Measurements from ENCODE around the gene PER1. TPM values are rescaled to one million over a fixed set of nuclear protein-coding genes. Genes with fewer than 3 reads are reported as not detected.
A peak's percentile ranks its signal among the peaks of the same experiment; 100 is the strongest.

The PER1 gene
- total and polyA plus RNA-seq, 4 donors, result 25.4 to 61.1 (median 28.7) TPM

DNA sequence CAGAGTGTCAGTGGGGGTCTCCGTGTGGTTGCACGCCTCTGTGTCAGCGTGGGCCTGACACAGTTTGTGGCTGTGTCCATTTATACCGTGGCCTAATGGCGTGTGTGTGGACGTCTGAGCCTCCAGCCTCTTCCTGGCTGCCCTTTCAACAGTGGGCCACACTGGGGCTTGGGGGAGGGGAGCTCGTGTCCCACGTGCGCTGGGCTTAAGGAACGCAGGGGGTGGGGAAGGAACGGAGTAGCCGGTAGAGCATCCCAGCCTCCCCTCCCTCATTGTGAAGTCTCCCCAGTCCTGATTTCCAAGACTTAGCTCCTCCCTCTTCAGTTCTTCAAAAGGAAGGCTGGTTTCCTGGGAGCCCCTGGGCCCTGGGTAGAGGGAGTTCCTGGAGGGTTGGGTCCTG lies 18.8 kb downstream of the PER1 start:
- H3K36me3 ChIP-seq (ENCODE audit: control insufficient read depth, insufficient read depth, low read length), result no peaks in the 10 kb centered on the region
- peaks cover 5% of the 10 kb centered on the region for H3K4me1 ChIP-seq (ENCODE audit: control insufficient read depth, insufficient read depth, low read length)

DNA sequence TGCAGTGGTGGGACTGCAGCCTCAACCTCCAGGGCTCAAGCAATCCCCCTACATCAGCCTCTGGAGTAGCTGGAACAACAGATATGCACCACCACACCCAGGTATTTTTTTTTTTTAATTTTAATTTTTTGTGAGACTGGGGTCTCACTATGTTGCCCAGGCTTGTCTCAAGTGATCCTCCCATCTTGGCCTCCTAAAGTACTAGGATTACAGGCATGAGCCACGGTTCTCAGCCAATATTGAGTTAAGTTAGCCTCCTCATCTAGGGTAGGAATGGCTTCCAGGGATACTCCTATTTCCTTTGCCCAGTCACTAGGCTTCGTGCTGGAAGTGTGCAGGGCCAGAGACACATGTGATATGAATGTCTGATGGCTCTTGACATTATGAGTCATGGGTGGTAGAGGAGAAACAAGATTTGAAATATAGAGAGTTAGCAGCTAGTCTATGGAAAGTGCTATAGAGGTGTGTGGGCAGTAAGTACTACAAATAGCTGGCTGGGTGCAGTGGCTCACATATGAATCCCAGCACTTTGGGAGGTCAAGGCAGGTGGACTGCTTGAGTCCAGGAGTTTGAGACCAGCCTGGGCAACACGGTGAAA lies 20.3 kb downstream of the PER1 start:
- H3K36me3 ChIP-seq (ENCODE audit: control insufficient read depth, insufficient read depth, low read length), result no peaks in the 10 kb centered on the region

More for the DNA sequence above, 18.8 kb downstream of the PER1 start:
- WGBS (ENCODE audit: insufficient coverage), result 51% methylated on average over 6 of the region's 12 CpGs
- Histone ChIP-seq H3K4me3 (ENCODE audit: low read depth, low read length) (no peak overlapping the region), H3K27me3 (ENCODE audit: control insufficient read depth, insufficient read depth, low read length) (peaks cover 2% of the 10 kb centered on the region), H3K27ac (ENCODE audit: low read depth, low read length) (no peak overlapping the region), H3K9me3 (ENCODE audit: control insufficient read depth, insufficient read depth, low read length) (no peaks in the 10 kb centered on the region)
- DNase-seq (ENCODE audit: low read depth in 4 of 6, low spot score in 6 of 6), result no peak

DNA sequence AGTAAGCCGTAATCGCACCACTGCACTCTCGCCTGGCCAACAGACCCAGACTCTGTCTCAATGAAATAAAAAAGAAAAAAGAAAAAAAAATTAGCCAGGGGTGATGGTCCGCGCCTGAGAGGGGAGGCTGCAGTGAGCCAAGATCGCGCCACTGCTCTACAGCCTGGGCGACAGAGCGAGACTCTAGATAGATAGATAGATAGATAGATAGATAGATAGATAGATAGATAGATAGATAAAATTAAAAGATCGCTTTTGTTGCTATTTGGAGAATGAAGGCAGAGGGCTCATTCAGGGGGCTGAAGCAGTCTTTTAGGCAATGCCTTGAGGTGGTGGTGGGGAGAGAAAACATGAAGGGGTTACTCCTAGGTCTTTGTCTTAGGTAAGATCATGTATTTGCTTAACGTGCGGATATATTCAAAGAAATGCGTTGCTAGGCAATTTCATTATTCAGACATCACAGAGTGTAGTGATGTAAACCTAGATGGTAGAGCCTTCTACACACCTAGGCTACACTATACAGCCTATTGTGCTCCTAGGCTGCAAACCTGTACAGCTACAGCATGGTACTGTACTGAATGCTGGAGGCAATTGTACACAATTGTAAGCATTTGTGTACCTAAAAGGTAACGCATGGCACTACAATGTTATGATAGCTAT lies 23.9 kb downstream of the PER1 start:
- 91% methylated on average over 9 of the region's 14 CpGs for WGBS (ENCODE audit: insufficient coverage)
- Histone ChIP-seq H3K27ac (ENCODE audit: low read depth, low read length) (no peak overlapping the region), H3K36me3 (ENCODE audit: control insufficient read depth, insufficient read depth, low read length) (no peaks in the 10 kb centered on the region), H3K27me3 (ENCODE audit: control insufficient read depth, insufficient read depth, low read length) (peaks cover 24% of the 10 kb centered on the region), H3K4me3 (ENCODE audit: low read depth, low read length) (no peak overlapping the region), H3K9me3 (ENCODE audit: control insufficient read depth, insufficient read depth, low read length) (no peaks in the 10 kb centered on the region), H3K4me1 (ENCODE audit: control insufficient read depth, insufficient read depth, low read length) (peaks cover 36% of the 10 kb centered on the region)
- DNase-seq (ENCODE audit: low read depth in 4 of 6, low spot score in 6 of 6), result no peak

More for the DNA sequence above, 20.3 kb downstream of the PER1 start:
- no peaks in the 10 kb centered on the region for H3K9me3 ChIP-seq (ENCODE audit: control insufficient read depth, insufficient read depth, low read length)
- H3K27me3 ChIP-seq (ENCODE audit: control insufficient read depth, insufficient read depth, low read length), result peaks cover 2% of the 10 kb centered on the region
- no peak overlapping the region for H3K27ac ChIP-seq (ENCODE audit: low read depth, low read length)
- WGBS (ENCODE audit: insufficient coverage), result 86% methylated on average over 1 of the region's 3 CpGs
- peaks cover 8% of the 10 kb centered on the region for H3K4me1 ChIP-seq (ENCODE audit: control insufficient read depth, insufficient read depth, low read length)
- no peak overlapping the region for H3K4me3 ChIP-seq (ENCODE audit: low read depth, low read length)
- DNase-seq (ENCODE audit: low read depth in 4 of 6, low spot score in 6 of 6), result no peak

DNA sequence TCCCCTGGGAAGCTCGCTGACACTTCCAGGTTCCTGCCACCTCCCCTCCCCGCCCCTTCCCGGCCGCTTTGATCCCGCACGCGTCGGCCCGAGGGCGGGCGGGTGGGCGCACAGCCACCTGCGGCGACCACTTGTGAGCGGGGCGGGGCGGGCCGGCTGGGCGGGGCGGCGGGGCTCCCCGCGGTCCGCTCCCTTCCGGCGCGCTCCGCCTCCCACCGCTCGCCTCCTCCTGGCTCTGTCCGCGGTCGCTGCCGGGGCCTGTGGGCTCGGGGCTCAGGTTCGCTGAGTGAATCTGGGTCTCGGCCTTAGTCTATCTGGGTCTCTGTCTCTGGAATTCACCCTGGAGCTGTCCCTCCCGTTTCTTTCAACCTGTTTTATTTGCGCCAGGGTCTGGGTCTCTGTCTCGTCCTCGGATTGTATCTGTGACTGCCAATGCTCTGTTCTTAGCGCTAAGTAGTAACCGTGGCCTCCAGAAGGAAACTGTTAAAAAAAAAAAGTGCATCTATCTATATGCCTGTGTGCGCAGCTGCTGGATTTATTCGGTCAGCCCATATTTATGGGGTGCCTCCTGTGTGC lies 25.6 kb downstream of the PER1 start:
- no peaks in the 10 kb centered on the region for H3K36me3 ChIP-seq (ENCODE audit: control insufficient read depth, insufficient read depth, low read length)
- peak in 3 of 6 donors; percentile 44 to 79 (median 76) for DNase-seq (ENCODE audit: low read depth in 4 of 6, low spot score in 6 of 6)
- peak overlapping the region; percentile 82 for H3K4me3 ChIP-seq (ENCODE audit: low read depth, low read length)
- H3K27me3 ChIP-seq (ENCODE audit: control insufficient read depth, insufficient read depth, low read length), result peaks cover 34% of the 10 kb centered on the region
- under 1% methylated on average over 45 of the region's 45 CpGs for WGBS (ENCODE audit: insufficient coverage)
- H3K9me3 ChIP-seq (ENCODE audit: control insufficient read depth, insufficient read depth, low read length), result no peaks in the 10 kb centered on the region
- peaks cover 51% of the 10 kb centered on the region for H3K4me1 ChIP-seq (ENCODE audit: control insufficient read depth, insufficient read depth, low read length)
- H3K27ac ChIP-seq (ENCODE audit: low read depth, low read length), result peak overlapping the region; percentile 81

DNA sequence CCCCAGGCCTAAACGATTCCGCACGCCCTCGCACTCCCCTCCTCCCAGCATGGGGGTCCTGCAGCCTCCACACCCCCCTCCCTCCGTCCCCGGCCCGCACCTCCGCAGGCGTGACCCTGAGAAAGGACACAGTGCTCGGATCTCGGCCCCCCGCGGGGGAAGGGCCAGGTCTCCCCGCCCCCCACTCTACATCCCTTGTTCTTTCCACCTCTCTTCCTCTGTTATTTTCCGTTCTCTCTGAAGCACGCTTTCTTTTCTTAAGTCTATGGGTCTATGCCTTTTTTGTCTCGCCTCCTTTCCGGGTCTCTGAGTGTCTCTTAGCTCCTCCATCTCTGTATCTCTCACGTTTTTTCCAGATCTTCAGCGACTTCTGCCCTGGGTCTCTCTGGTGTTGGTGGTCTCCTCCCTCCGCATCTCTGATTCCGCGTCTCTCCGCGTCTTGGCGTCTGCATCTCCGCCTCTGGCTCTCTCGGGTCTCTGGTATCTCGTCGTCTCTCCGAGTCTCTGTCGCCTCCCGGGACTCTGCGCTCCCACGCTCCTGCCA lies 26.2 kb downstream of the PER1 start:
- no peaks in the 10 kb centered on the region for H3K36me3 ChIP-seq (ENCODE audit: control insufficient read depth, insufficient read depth, low read length)
- peak in 3 of 6 donors; percentile 44 to 74 (median 71) for DNase-seq (ENCODE audit: low read depth in 4 of 6, low spot score in 6 of 6)
- peak overlapping the region; percentile 81 for H3K27ac ChIP-seq (ENCODE audit: low read depth, low read length)
- H3K27me3 ChIP-seq (ENCODE audit: control insufficient read depth, insufficient read depth, low read length), result peaks cover 36% of the 10 kb centered on the region
- peak overlapping the region; percentile 82 for H3K4me3 ChIP-seq (ENCODE audit: low read depth, low read length)
- no peaks in the 10 kb centered on the region for H3K9me3 ChIP-seq (ENCODE audit: control insufficient read depth, insufficient read depth, low read length)
- H3K4me1 ChIP-seq (ENCODE audit: control insufficient read depth, insufficient read depth, low read length), result peaks cover 54% of the 10 kb centered on the region
- WGBS (ENCODE audit: insufficient coverage), result 0% methylated on average over 32 of the region's 35 CpGs

DNA sequence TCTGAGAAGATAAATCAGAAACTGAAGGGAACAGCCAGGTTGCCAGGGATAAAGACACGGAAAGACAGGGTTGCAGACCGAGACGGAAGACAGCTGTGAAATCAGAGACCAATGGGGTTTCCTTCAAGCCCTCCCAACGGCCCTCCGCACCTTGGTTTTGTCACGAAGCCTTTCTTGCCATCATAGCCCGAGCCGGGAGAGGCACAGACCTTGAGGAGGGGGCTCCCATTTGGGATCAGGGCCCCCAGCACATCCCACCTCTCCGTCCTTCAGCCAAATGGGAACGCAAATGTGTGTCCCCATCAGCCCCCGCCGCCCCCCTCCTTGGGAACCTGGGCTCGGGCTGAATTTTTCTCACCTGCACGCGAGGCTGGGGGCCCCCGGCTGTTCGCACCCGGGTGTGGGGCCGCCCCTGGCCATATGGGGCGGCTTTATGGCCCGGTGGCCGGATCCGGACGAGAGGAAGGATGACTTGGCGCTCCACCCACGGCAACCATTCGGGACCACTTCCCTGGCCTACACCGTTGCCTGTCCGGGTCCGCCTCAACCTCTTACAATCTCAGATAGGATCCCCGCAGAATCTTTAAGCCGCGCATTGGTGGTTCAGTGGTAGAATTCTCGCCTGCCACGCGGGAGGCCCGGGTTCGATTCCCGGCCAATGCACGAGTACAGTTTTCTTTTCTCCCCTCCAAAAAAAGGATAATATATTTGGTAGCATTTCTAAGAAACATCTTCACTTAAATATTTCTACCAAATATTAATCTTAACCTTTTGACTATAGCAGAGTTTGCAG lies 26.9 kb downstream of the PER1 start:
- H3K36me3 ChIP-seq (ENCODE audit: control insufficient read depth, insufficient read depth, low read length), result no peaks in the 10 kb centered on the region
- WGBS (ENCODE audit: insufficient coverage), result 1% methylated on average over 27 of the region's 40 CpGs
- DNase-seq (ENCODE audit: low read depth in 4 of 6, low spot score in 6 of 6), result peak in 4 of 6 donors; percentile 69 to 97 (median 89)
- peak overlapping the region; percentile 82 for H3K4me3 ChIP-seq (ENCODE audit: low read depth, low read length)
- H3K27ac ChIP-seq (ENCODE audit: low read depth, low read length), result peak overlapping the region; percentile 81
- peaks cover 38% of the 10 kb centered on the region for H3K27me3 ChIP-seq (ENCODE audit: control insufficient read depth, insufficient read depth, low read length)
- H3K4me1 ChIP-seq (ENCODE audit: control insufficient read depth, insufficient read depth, low read length), result peaks cover 60% of the 10 kb centered on the region
- no peaks in the 10 kb centered on the region for H3K9me3 ChIP-seq (ENCODE audit: control insufficient read depth, insufficient read depth, low read length)

DNA sequence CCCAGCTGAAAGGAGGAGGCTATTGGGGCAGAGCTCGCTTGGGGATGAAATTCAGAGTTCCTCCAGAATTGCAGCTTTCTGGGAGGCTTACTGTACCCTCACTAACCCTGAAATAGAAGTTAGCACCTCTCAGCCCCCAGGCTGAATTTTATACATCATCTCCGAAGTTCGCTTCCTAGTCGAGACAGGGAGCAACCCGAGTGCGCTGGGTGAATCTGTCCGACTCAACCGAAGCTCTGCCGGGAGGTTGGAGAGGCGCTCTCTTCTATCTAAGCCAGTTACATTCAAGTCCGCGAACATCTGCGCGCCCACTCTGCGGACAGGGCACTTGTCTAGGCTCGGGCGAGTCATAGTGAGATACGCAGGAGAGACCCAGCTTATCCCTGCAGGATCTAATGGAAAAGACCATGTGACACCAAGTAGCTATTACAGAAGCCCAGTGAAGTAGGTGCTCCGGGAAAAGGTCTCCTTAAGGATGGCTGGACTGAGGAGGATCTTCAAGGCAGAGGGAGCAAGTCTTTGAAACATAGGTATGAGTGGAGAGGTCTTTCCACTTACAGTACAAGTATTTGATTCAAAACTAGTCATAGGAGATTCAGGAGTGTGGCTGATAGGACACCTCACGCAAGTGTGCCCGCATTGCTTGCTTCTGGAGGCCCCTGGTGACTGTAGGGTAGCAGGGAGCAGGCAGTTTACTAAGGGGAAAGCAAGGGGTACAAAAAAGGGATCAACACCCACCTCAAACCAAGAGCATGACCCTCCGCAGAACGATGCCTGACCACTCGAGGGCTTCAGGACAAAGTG lies 27.7 kb downstream of the PER1 start:
- Histone ChIP-seq H3K9me3 (ENCODE audit: control insufficient read depth, insufficient read depth, low read length) (no peaks in the 10 kb centered on the region), H3K4me3 (ENCODE audit: low read depth, low read length) (peak overlapping the region; percentile 82), H3K4me1 (ENCODE audit: control insufficient read depth, insufficient read depth, low read length) (peaks cover 64% of the 10 kb centered on the region), H3K36me3 (ENCODE audit: control insufficient read depth, insufficient read depth, low read length) (no peaks in the 10 kb centered on the region), H3K27me3 (ENCODE audit: control insufficient read depth, insufficient read depth, low read length) (peaks cover 37% of the 10 kb centered on the region), H3K27ac (ENCODE audit: low read depth, low read length) (peak overlapping the region; percentile 52)
- WGBS (ENCODE audit: insufficient coverage), result 6% methylated on average over 21 of the region's 24 CpGs
- DNase-seq (ENCODE audit: low read depth in 4 of 6, low spot score in 6 of 6), result peak in 1 of 6 donors; percentile 33

DNA sequence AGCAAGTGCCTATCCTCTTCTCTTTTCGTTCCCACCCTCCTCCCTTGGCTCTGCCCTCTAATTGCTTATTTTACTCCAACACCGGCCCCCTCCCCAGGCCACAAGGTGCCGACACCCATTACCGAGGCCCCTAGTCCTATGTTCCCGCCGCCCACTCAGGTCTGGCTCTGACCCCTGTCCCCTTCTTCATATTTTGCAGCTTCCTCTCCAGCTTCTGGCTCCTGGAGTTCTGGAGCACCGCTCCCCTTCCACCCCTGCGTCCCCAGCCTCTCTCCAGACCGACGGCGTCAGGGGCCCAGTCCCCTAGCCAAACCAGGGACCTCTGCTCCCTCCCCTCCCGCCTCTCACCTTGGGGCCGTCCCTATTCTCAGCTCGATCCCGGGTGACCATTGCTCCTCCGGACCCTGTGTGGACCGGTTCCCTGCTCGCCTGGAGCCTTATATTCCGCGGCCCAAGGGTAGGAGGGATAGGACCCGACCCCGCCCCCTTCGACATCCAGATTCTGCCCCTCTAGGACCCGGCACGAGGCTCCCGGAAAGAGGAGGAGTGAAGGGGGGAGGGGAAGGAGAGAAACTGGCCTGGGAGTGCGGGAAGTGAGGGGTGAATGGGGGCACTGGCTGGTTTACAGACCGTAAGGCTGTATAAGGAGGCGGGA lies 28.4 kb downstream of the PER1 start, which contains the start of gene HES7:
HES7 (minus strand) TSS at position 412 of the 655 bp plus-strand sequence; CDS start at position 390, 22 bp downstream.
- under 1% methylated on average over 29 of the region's 29 CpGs for WGBS (ENCODE audit: insufficient coverage)
- Histone ChIP-seq H3K4me1 (ENCODE audit: control insufficient read depth, insufficient read depth, low read length) (peaks cover 64% of the 10 kb centered on the region), H3K27me3 (ENCODE audit: control insufficient read depth, insufficient read depth, low read length) (peaks cover 37% of the 10 kb centered on the region), H3K27ac (ENCODE audit: low read depth, low read length) (peak within 1 kb of the TSS; percentile 52), H3K4me3 (ENCODE audit: low read depth, low read length) (peak within 1 kb of the TSS; percentile 82), H3K36me3 (ENCODE audit: control insufficient read depth, insufficient read depth, low read length) (no peaks in the 10 kb centered on the region), H3K9me3 (ENCODE audit: control insufficient read depth, insufficient read depth, low read length) (no peaks in the 10 kb centered on the region)
- peak in 2 of 6 donors; percentile 2 to 60 for DNase-seq (ENCODE audit: low read depth in 4 of 6, low spot score in 6 of 6)
